K562 (cell line): Measurements from ENCODE around the gene AIF1. TPM values are rescaled to one million over a fixed set of nuclear protein-coding genes. Genes with fewer than 3 reads are reported as not detected.

Experiments
- CEBPB ChIP-seq: fragments of 450-650 bp; IDR thresholded peaks from 2 replicates; pipeline ENCODE4 v1.6.1; 2016; ENCODE audit warnings: missing genetic modification characterization, missing compliant biosample characterization
- CHD7 ChIP-seq: fragments of 200-600 bp; sonication (generic); IDR thresholded peaks from one replicate; pipeline ENCODE4 v1.6.1; 2012; ENCODE audit warnings: mild to moderate bottlenecking, low read depth, low read length, inconsistent platforms
- ETS1 ChIP-seq: conservative IDR thresholded peaks from 2 replicates; pipeline ENCODE4 v1.6.1; 2011; ENCODE audit warnings: low read depth, mild to moderate bottlenecking, low read length; ENCODE audit not compliant: control insufficient read depth
- GABPB1 ChIP-seq: sonication (generic); formaldehyde crosslinking; IDR thresholded peaks from 2 replicates; pipeline ENCODE4 v1.8.0; 2022; ENCODE audit warnings: mild to moderate bottlenecking, missing genetic modification reagents
- HINFP ChIP-seq: fragments of 450-650 bp; conservative IDR thresholded peaks from 2 replicates; pipeline ENCODE4 v1.6.1; 2016; ENCODE audit warnings: missing genetic modification characterization, low read depth, mild to moderate bottlenecking, control low read depth, missing compliant biosample characterization
- ZNF324 ChIP-seq: fragments of 250-450 bp; sonication (Bioruptor Pico); IDR thresholded peaks from 2 replicates; pipeline ENCODE4 v1.4.0; 2020; ENCODE audit warnings: mild to moderate bottlenecking
- polyA plus RNA-seq, 8 experiments: library from polyadenylated mRNA; depleted of rRNA in 4 of 8; stranded (reverse) in 5 of 8; unstranded in 3 of 8; fragments of >200 nt; fragmentation: Nextera tagmentation in 2 of 8; fragmentation: Illumina TruSeq in 1 of 8; extraction: Ambion mirVana in 2 of 8; extraction: Trizol in 1 of 8; gene quantifications; 2 replicates each; pipeline versions ENCODE4 v1.2.1 to v1.2.3, GENCODE V29; 2011 to 2014; ENCODE audit warnings: inconsistent platforms in 1 of 8, missing spikeins in 1 of 8
- total RNA-seq, 7 experiments: library from RNA; depleted of rRNA in 6 of 7; stranded (reverse); fragments of >200 nt in 6 of 7; fragmentation: Illumina TruSeq in 2 of 7; extraction: Trizol in 2 of 7; gene quantifications; 2 replicates each; pipeline versions ENCODE4 v1.2.1 to v1.2.3, GENCODE V29; 2011 to 2021; ENCODE audit warnings: low replicate concordance in 1 of 7

Gene AIF1
- total and polyA plus RNA-seq, 9 of the 15 experiments (the other 6 are each of a cell fraction or from before 2014, with no cell fraction given) = 9.4 to 33.4 (median 19.4) TPM

- TF ChIP-seq CHD7 (no peak), GABPB1 (CRISPR knock-in tag) (no peak), HINFP (tag) (no peak), ZNF324 (CRISPR knock-in tag) (no peak), CEBPB (tag) (no peak), ETS1 (no peak)
Measured at GRCh38 chr6:31634131-31634530, 19.1 kb downstream of the AIF1 start (continued).
